Common myeloid progenitor, CD34-positive (primary cell): Measurements from ENCODE around the gene DBR1.

ENCODE experiments used
- CTCF ChIA-PET: fragments of 350-600 bp; sonication (Branson Sonifier 250); formaldehyde crosslinking; loops from one replicate; lab custom pipeline; 2021; ENCODE audit warnings: antibody characterized with exemption; lab: Charles Lee
- POLR2A ChIA-PET: fragments of 350-600 bp; sonication (Branson Sonifier 250); formaldehyde crosslinking; loops from one replicate; lab custom pipeline; 2021; ENCODE audit warnings: antibody characterized with exemption; lab: Charles Lee
- DNase-seq, 3 donors: peaks; one replicate each; pipeline versions ENCODE4 v3.0.0 to v3.0.0-alpha.2; 2013
- H3K27ac ChIP-seq, 2 experiments: 1 replicate in 1 of 2; 2 replicates in 1 of 2; pipeline ENCODE4 v1.7.0; 2013; ENCODE audit warnings: inconsistent platforms in 2 of 2, low read length in 2 of 2, mild to moderate bottlenecking in 2 of 2, low read depth in 1 of 2, moderate library complexity in 1 of 2; ENCODE audit not compliant: severe bottlenecking in 2 of 2, insufficient read depth in 1 of 2, poor library complexity in 1 of 2
- H3K27me3 ChIP-seq, 5 experiments: replicated peaks in 2 of 5; 1 replicate in 3 of 5; 2 replicates in 2 of 5; pipeline versions ENCODE4 v1.6.1 to v1.7.0; 2013; ENCODE audit warnings: low read length in 4 of 5, mild to moderate bottlenecking in 2 of 5, moderate library complexity in 2 of 5, inconsistent platforms in 1 of 5; ENCODE audit not compliant: insufficient read depth in 5 of 5, control insufficient read depth in 4 of 5
- H3K36me3 ChIP-seq, 4 experiments: 1 replicate in 2 of 4; 2 replicates in 2 of 4; pipeline versions ENCODE4 v1.6.1 to v1.7.0; 2013; ENCODE audit warnings: low read length in 3 of 4, control low read depth in 1 of 4, mild to moderate bottlenecking in 1 of 4; ENCODE audit not compliant: control insufficient read depth in 4 of 4, insufficient read depth in 4 of 4
- H3K4me1 ChIP-seq, 4 experiments: 1 replicate in 3 of 4; 2 replicates in 1 of 4; pipeline versions ENCODE4 v1.6.1 to v1.7.1; 2013; ENCODE audit warnings: low read length in 3 of 4, mild to moderate bottlenecking in 3 of 4, control low read depth in 1 of 4, inconsistent platforms in 1 of 4, moderate library complexity in 1 of 4; ENCODE audit not compliant: control insufficient read depth in 4 of 4, insufficient read depth in 4 of 4; ENCODE audit errors: control extremely low read depth in 1 of 4
- H3K4me3 ChIP-seq, 7 experiments: 1 replicate in 4 of 7; 2 replicates in 3 of 7; pipeline versions ENCODE4 v1.5.1 to v1.7.0; 2013; ENCODE audit warnings: mild to moderate bottlenecking in 7 of 7, low read length in 6 of 7, moderate library complexity in 6 of 7, inconsistent platforms in 2 of 7, low read depth in 2 of 7, control low read depth in 1 of 7; ENCODE audit not compliant: insufficient read depth in 4 of 7, control insufficient read depth in 1 of 7; ENCODE audit errors: extremely low read depth in 1 of 7
- H3K9me3 ChIP-seq, 5 experiments: 1 replicate in 4 of 5; 2 replicates in 1 of 5; pipeline versions ENCODE4 v1.6.1 to v1.7.1; 2013; ENCODE audit warnings: low read length in 4 of 5, mild to moderate bottlenecking in 2 of 5, inconsistent platforms in 1 of 5, low read depth in 1 of 5, moderate library complexity in 1 of 5; ENCODE audit not compliant: control insufficient read depth in 4 of 5, insufficient read depth in 2 of 5; ENCODE audit errors: control extremely low read depth in 1 of 5
- WGBS: methylation state at CpG from one replicate; pipeline ENCODE4 v1.1.5; 2013; ENCODE audit not compliant: insufficient coverage; 5-methylcytosine and 5-hydroxymethylcytosine counted together

DBR1 gene

DNA sequence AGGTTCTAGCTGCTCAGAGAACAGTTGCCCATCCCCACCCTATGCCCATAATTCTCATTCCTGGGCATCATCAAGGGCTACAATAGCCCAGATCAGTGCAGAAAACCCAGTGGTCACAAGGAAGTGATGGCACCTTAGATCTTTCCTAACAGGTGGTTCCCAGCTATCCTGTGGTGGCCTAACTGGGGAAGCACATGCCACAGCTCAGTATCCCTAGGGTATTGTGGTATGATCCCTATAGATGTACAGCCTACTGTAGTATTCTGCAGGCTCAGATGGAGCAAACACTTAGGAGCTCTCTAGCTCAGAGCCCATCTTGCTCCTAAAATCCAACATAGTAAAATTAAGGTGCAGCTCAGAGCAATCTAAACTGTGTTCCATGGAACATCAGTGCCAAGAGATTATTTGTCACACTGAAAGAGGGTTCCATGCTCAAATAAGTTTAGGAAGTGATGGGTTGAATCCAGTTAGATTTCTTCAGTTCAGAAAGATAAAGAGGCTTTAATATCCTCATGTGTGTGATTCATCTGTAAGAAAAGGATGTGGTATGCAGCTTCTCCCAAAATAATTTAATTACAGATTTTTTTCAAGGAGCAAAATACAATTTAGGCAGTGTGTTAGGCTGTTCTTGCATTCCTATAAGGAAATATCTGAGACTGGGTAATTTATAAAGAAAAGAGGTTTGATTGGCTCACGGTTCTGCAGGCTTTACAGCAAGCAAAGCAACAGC, 46.9 kb downstream of the DBR1 start:
- no peak for DNase-seq
- Histone ChIP-seq H3K27me3 (no peaks in the 10 kb centered on the region), H3K36me3 (no peaks in the 10 kb centered on the region), H3K27ac (no peak overlapping the region), H3K4me1 (peaks cover 0 to 15% (median 4%) of the 10 kb centered on the region in 4 experiments), H3K4me3 (no peak overlapping the region), H3K9me3 (peaks cover 0 to 7% (median 0%) of the 10 kb centered on the region in 5 experiments)
- 100% methylated on average over 1 of the region's 1 CpG for WGBS
- ChIA-PET POLR2A (no interaction called here), CTCF (interaction anchor here (1.1 to 1.9 kb wide), 3 partner anchors 9 to 172 kb away, joined by 3 to 6 read pairs (median 5); partner anchors contain the start of gene DZIP1L)

DNA sequence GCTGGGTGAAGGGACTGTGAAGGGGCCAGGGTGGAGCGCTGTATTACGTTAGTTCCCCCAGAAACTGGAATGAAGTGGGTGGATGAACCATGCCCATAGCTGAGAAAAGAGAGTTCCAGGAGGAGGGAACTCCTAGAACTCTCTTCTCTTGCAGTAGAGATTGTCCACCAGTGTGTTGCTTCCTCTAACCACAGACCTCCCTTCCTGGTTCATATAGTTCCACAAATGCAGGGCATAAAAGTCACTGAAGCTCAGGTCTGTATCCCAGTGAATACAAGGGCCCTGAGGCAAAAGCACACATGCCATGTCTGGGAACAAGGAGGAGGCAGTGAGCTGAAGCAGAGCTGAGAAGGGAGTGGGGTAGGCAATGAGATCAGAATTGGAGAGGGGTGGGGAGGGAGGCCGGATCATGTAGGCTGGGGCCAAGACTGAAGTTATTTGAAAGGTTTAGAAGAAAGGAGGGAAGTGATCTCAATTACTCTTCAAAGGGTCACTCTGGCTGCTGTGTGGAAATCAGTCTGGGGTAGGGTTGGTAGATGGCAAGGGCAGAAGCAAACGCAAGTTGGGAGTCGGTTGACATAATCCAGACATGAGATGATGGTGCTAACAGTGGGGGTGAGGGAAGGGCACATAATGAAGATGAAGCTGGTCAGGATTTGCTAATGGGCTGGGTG, 49.0 kb downstream of the DBR1 start:
- CTCF ChIA-PET: interaction anchor here (1.7 to 1.9 kb wide), 2 partner anchors 8 to 10 kb away, joined by 5 to 6 read pairs; partner anchors contain the start of gene DZIP1L
- DNase-seq: peak in 1 of 3 donors; percentile 36

DNA sequence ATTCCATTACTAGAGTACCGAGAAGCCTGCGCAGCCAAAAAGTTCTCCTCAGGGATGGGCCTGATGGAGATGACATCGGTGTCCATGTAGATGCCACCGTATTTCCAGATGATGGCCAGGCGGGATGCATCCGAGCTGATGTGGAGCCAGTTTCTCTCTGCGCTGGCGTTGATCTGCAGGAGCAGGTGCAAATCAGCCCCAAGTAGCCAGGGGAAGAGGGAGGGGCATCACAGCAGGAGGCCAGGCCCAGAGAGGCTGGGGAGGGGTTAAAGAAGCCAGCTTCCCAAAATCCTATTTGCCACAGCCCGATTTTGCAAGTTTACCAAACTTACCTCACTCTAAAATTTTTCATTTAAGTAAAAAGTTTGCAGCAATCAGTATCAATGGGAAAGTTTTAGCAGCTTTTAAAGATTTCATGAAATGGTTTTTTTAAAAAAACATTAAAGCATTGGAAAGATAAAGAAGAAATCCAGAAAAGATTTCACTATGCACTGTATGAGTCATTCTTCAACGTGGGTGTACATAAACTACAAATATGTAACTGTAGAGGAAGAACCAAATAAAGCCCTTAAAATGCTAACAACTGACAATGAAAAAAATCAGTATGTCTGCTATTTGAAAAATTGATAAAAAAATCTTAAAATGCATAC, 49.9 kb downstream of the DBR1 start:
- CTCF ChIA-PET: no interaction called here
- H3K4me1 ChIP-seq: peaks cover 0 to 15% (median 4%) of the 10 kb centered on the region in 4 experiments
- no peak overlapping the region for H3K4me3 ChIP-seq
- peaks cover 0 to 7% (median 0%) of the 10 kb centered on the region in 5 experiments for H3K9me3 ChIP-seq
- WGBS: 97% methylated on average over 8 of the region's 10 CpGs
- no peaks in the 10 kb centered on the region for H3K36me3 ChIP-seq
- H3K27ac ChIP-seq: no peak overlapping the region
- peak in 1 of 3 donors; percentile 20 for DNase-seq
- H3K27me3 ChIP-seq: no peaks in the 10 kb centered on the region
- POLR2A ChIA-PET: no interaction called here

More for the DNA sequence above, 49.0 kb downstream of the DBR1 start:
- Histone ChIP-seq H3K36me3 (no peaks in the 10 kb centered on the region), H3K4me3 (no peak overlapping the region), H3K27ac (no peak overlapping the region), H3K27me3 (no peaks in the 10 kb centered on the region), H3K9me3 (peaks cover 0 to 7% (median 0%) of the 10 kb centered on the region in 5 experiments), H3K4me1 (peaks cover 0 to 15% (median 4%) of the 10 kb centered on the region in 4 experiments)
- POLR2A ChIA-PET: no interaction called here
- 78% methylated on average over 5 of the region's 5 CpGs for WGBS

DNA sequence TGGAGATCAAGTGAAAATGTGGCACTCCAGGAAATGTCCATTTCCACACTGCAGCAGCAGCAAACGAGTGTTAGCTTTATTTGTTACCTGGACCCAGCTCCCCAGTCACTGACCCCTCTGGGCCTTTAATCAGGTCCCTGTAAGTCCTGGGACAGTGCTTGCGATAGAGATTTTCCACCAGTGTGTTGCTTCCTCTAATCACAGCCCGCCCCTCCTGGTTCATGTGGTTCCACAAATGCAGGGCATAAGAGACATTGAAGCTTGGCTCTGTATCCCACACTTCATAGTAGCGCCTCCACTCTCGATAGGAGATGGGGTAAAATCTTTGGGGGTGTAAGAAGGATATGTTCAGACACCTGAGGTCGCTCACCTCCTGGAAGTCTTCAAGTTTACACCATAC, 50.5 kb downstream of the DBR1 start:
- Histone ChIP-seq H3K4me3 (no peak overlapping the region), H3K27ac (no peak overlapping the region), H3K36me3 (no peaks in the 10 kb centered on the region), H3K9me3 (peaks cover 0 to 7% (median 0%) of the 10 kb centered on the region in 5 experiments), H3K4me1 (peaks cover 0 to 15% (median 4%) of the 10 kb centered on the region in 4 experiments), H3K27me3 (no peaks in the 10 kb centered on the region)
- 100% methylated on average over 3 of the region's 6 CpGs for WGBS
- ChIA-PET POLR2A (no interaction called here), CTCF (no interaction called here)
- DNase-seq: no peak

DNA sequence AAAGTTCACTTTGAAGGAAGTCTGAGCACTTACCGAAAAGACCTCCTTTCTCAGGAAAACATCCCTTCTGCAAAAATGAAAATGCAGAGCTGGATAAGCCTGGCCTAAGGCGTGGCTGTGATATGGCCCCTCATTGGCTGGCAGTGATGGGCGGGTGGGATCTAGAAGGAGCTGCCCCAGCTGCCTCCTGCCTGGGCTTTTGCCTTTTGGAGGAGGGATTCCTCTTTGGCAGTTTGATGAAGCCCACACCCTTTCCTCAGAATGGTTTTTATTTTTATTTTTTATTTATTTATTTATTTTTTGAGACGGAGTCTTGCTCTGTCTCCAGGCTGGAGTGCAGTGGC, 55.3 kb downstream of the DBR1 start:
- no peak for DNase-seq
- 83% methylated on average over 3 of the region's 4 CpGs for WGBS

DNA sequence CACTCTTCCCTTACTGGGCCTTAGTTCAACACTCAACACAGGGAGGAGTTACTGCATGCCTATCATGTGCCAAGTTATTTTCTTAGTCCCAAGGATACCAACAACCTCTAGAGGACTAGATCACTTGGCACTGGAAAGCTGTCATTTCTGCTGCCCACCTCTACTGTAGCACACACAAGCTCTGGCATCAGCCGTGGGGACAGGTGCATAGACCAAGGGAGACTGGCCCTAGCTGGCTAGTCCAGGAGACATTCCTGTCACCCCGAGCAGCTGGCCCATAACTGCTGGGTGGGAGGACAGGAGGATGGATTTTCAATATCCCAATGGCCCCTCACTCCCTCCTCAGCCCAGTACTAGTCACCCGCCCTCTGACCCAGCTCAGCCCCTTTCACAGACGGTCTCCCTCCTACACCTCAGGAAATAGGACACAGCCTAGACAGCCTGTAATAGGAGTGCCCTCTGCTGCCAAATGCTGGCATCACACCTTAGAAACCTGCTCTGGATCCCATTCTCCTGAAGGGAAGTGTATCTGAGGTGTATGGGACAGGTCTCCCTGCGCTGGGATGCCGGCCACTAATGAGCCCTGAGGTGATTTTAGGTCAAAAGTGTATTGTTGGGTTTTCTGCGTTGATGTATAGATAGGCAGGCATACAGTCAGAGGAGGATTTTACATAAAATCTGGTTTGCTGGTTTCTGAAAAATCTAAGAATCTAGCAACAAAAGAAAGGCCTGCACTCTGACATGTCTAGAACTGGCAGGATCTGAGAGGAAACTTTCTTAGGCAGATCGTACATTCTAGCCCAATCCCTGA, 55.9 kb downstream of the DBR1 start:
- POLR2A ChIA-PET: no interaction called here
- peaks cover 0 to 4% (median 0%) of the 10 kb centered on the region in 5 experiments for H3K9me3 ChIP-seq
- H3K27me3 ChIP-seq: peaks cover 0 to 2% (median 0%) of the 10 kb centered on the region in 5 experiments
- no peak overlapping the region for H3K27ac ChIP-seq
- H3K4me3 ChIP-seq: no peak overlapping the region
- DNase-seq: peak; percentile 36 to 42 (median 39)
- WGBS: 39% methylated on average over 6 of the region's 8 CpGs
- CTCF ChIA-PET: interaction anchor here (0.7 to 4.2 kb wide), 15 partner anchors 9 to 137 kb away, joined by 3 to 30 read pairs (median 6); partner anchors contain the start of genes A4GNT and DBR1
- H3K4me1 ChIP-seq: peaks cover 0 to 15% (median 4%) of the 10 kb centered on the region in 4 experiments
- H3K36me3 ChIP-seq: no peaks in the 10 kb centered on the region

More for the DNA sequence above, 55.3 kb downstream of the DBR1 start:
- H3K4me3 ChIP-seq: no peak overlapping the region
- H3K36me3 ChIP-seq: no peaks in the 10 kb centered on the region
- H3K27ac ChIP-seq: no peak overlapping the region
- peaks cover 0 to 7% (median 0%) of the 10 kb centered on the region in 5 experiments for H3K9me3 ChIP-seq
- ChIA-PET POLR2A (no interaction called here), CTCF (interaction anchor here (1.0 to 4.2 kb wide), 9 partner anchors 13 to 60 kb away, joined by 3 to 30 read pairs (median 5); partner anchors contain the start of genes A4GNT and DBR1)
- H3K27me3 ChIP-seq: peaks cover 0 to 1% (median 0%) of the 10 kb centered on the region in 5 experiments
- peaks cover 0 to 12% (median 3%) of the 10 kb centered on the region in 4 experiments for H3K4me1 ChIP-seq
